Memory B cell (primary cell): ENCODE data around the gene INSYN2B.
A peak's percentile ranks its signal among the peaks of the same experiment; 100 is the strongest.
"Not testable (repeated sequence)": the region's sequence is repeated elsewhere in the genome, so short reads cannot be mapped to it uniquely, and the experiment has no call there.

Experiments used
- ATAC-seq: fragments of 150-1000 bp; cut with Tn5 transposase; 2 replicates; pipeline ENCODE4 v1.10.0; 2021; ENCODE audit warnings: low read depth, mild to moderate bottlenecking, moderate library complexity
- DNase-seq, 2 donors: peaks; one replicate each; pipeline ENCODE4 v3.0.0; 2022; ENCODE audit warnings: low spot score in 2 of 2
- H3K27ac Mint-ChIP-seq: one replicate; pipeline ENCODE4 v1.8.0; 2022; ENCODE audit warnings: mild to moderate bottlenecking, moderate library complexity, mixed read lengths
- H3K27me3 Mint-ChIP-seq: one replicate; pipeline ENCODE4 v1.8.0; 2022; ENCODE audit warnings: mixed read lengths
- H3K36me3 Mint-ChIP-seq: one replicate; pipeline ENCODE4 v1.8.0; 2022; ENCODE audit warnings: mild to moderate bottlenecking, mixed read lengths
- H3K4me1 Mint-ChIP-seq: one replicate; pipeline ENCODE4 v1.8.0; 2022; ENCODE audit warnings: mixed read lengths
- H3K4me3 Mint-ChIP-seq: one replicate; pipeline ENCODE4 v1.8.0; 2022; ENCODE audit warnings: mild to moderate bottlenecking, moderate library complexity, mixed read lengths
- H3K9me3 Mint-ChIP-seq: one replicate; pipeline ENCODE4 v1.8.0; 2022; ENCODE audit warnings: mixed read lengths

Gene INSYN2B

GRCh38 chr5:169956756-169957155, 23.5 kb downstream of the INSYN2B start:
- H3K4me3 Mint-ChIP-seq, result no peak overlapping the region
- H3K27ac Mint-ChIP-seq, result no peak overlapping the region
- H3K27me3 Mint-ChIP-seq, result no peaks in the 10 kb centered on the region
- ATAC-seq, result no peak
- no peaks in the 10 kb centered on the region for H3K9me3 Mint-ChIP-seq
- peaks cover 13% of the 10 kb centered on the region for H3K36me3 Mint-ChIP-seq
- no peak for DNase-seq
- peaks cover 14% of the 10 kb centered on the region for H3K4me1 Mint-ChIP-seq

- Mint-ChIP-seq H3K27me3 (no peaks in the 10 kb centered on the region), H3K27ac (no peak overlapping the region), H3K36me3 (peaks cover 14% of the 10 kb centered on the region), H3K4me3 (no peak overlapping the region), H3K9me3 (no peaks in the 10 kb centered on the region), H3K4me1 (peaks cover 12% of the 10 kb centered on the region)
- DNase-seq (no peak), ATAC-seq (no peak)
These were observed 24.2 kb downstream of the INSYN2B start for GRCh38 chr5:169956126-169956525.

GRCh38 chr5:169954786-169955185, 25.5 kb downstream of the INSYN2B start:
- Mint-ChIP-seq H3K4me1 (peaks cover 12% of the 10 kb centered on the region), H3K27ac (no peak overlapping the region), H3K36me3 (peaks cover 22% of the 10 kb centered on the region), H3K27me3 (no peaks in the 10 kb centered on the region), H3K9me3 (no peaks in the 10 kb centered on the region), H3K4me3 (no peak overlapping the region)
- ATAC-seq (no peak), DNase-seq (no peak)

GRCh38 chr5:169953196-169953595, 27.1 kb downstream of the INSYN2B start:
- not testable (repeated sequence) for H3K27me3 Mint-ChIP-seq, ATAC-seq, H3K9me3 Mint-ChIP-seq, H3K4me3 Mint-ChIP-seq, H3K27ac Mint-ChIP-seq, DNase-seq
- H3K4me1 Mint-ChIP-seq, result peaks cover 14% of the 10 kb centered on the region
- peaks cover 20% of the 10 kb centered on the region for H3K36me3 Mint-ChIP-seq

- no peak overlapping the region for H3K4me3 Mint-ChIP-seq
- DNase-seq, result no peak
- no peaks in the 10 kb centered on the region for H3K9me3 Mint-ChIP-seq
- ATAC-seq, result no peak
- no peaks in the 10 kb centered on the region for H3K27me3 Mint-ChIP-seq
- H3K4me1 Mint-ChIP-seq, result peaks cover 18% of the 10 kb centered on the region
- no peak overlapping the region for H3K27ac Mint-ChIP-seq
- H3K36me3 Mint-ChIP-seq, result peaks cover 33% of the 10 kb centered on the region
These were observed 30.0 kb downstream of the INSYN2B start for GRCh38 chr5:169950333-169950732.

- DNase-seq, result no peak
- peaks cover 29% of the 10 kb centered on the region for H3K36me3 Mint-ChIP-seq
- no peak overlapping the region for H3K4me3 Mint-ChIP-seq
- ATAC-seq, result no peak
- no peaks in the 10 kb centered on the region for H3K27me3 Mint-ChIP-seq
- no peak overlapping the region for H3K27ac Mint-ChIP-seq
- H3K4me1 Mint-ChIP-seq, result peaks cover 17% of the 10 kb centered on the region
- H3K9me3 Mint-ChIP-seq, result no peaks in the 10 kb centered on the region
These were observed 33.5 kb downstream of the INSYN2B start for GRCh38 chr5:169946743-169947295.

- Mint-ChIP-seq H3K4me1 (peaks cover 20% of the 10 kb centered on the region), H3K27ac (no peak overlapping the region), H3K27me3 (no peaks in the 10 kb centered on the region), H3K9me3 (no peaks in the 10 kb centered on the region), H3K4me3 (no peak overlapping the region), H3K36me3 (peaks cover 29% of the 10 kb centered on the region)
- DNase-seq (no peak), ATAC-seq (no peak)
These were observed 34.4 kb downstream of the INSYN2B start for GRCh38 chr5:169945831-169946261.

GRCh38 chr5:169944922-169945680, 35.2 kb downstream of the INSYN2B start:
- Mint-ChIP-seq H3K27me3 (no peaks in the 10 kb centered on the region), H3K27ac (peak overlapping the region; percentile 50), H3K36me3 (peaks cover 26% of the 10 kb centered on the region), H3K4me1 (peaks cover 17% of the 10 kb centered on the region), H3K9me3 (no peaks in the 10 kb centered on the region), H3K4me3 (no peak overlapping the region)
- ATAC-seq (no peak), DNase-seq (no peak)

GRCh38 chr5:169944115-169944514, 36.2 kb downstream of the INSYN2B start:
- DNase-seq (no peak), ATAC-seq (no peak)
- Mint-ChIP-seq H3K36me3 (peaks cover 22% of the 10 kb centered on the region), H3K4me3 (no peak overlapping the region), H3K4me1 (peaks cover 19% of the 10 kb centered on the region), H3K9me3 (no peaks in the 10 kb centered on the region), H3K27ac (peak overlapping the region; percentile 57), H3K27me3 (no peaks in the 10 kb centered on the region)

- Mint-ChIP-seq H3K4me3 (no peak overlapping the region), H3K27me3 (no peaks in the 10 kb centered on the region), H3K4me1 (peaks cover 17% of the 10 kb centered on the region), H3K9me3 (no peaks in the 10 kb centered on the region), H3K27ac (no peak overlapping the region), H3K36me3 (peaks cover 18% of the 10 kb centered on the region)
- ATAC-seq, result no peak
- DNase-seq, result no peak
These were observed 37.3 kb downstream of the INSYN2B start for GRCh38 chr5:169943026-169943425.

GRCh38 chr5:169942181-169942580, 38.1 kb downstream of the INSYN2B start:
- DNase-seq (no peak), ATAC-seq (no peak)
- H3K36me3 Mint-ChIP-seq, result peaks cover 16% of the 10 kb centered on the region
- no peaks in the 10 kb centered on the region for H3K27me3 Mint-ChIP-seq
- H3K9me3 Mint-ChIP-seq, result no peaks in the 10 kb centered on the region
- H3K4me1 Mint-ChIP-seq, result peaks cover 17% of the 10 kb centered on the region
- no peak overlapping the region for H3K27ac Mint-ChIP-seq
- no peak overlapping the region for H3K4me3 Mint-ChIP-seq

- Mint-ChIP-seq H3K4me3 (no peak overlapping the region), H3K36me3 (peaks cover 15% of the 10 kb centered on the region), H3K4me1 (peaks cover 17% of the 10 kb centered on the region), H3K27me3 (no peaks in the 10 kb centered on the region), H3K27ac (no peak overlapping the region), H3K9me3 (no peaks in the 10 kb centered on the region)
- no peak for ATAC-seq
- DNase-seq, result no peak
These were observed 38.8 kb downstream of the INSYN2B start for GRCh38 chr5:169941542-169941941.

- ATAC-seq, result no peak
These were observed 40.6 kb downstream of the INSYN2B start for GRCh38 chr5:169939731-169940130.

GRCh38 chr5:169938439-169938838, 41.9 kb downstream of the INSYN2B start:
- Mint-ChIP-seq H3K9me3 (no peaks in the 10 kb centered on the region), H3K4me3 (no peak overlapping the region), H3K27me3 (no peaks in the 10 kb centered on the region), H3K36me3 (peaks cover 20% of the 10 kb centered on the region), H3K4me1 (peaks cover 30% of the 10 kb centered on the region), H3K27ac (no peak overlapping the region)
- ATAC-seq, result no peak
- no peak for DNase-seq

More at GRCh38 chr5:169939731-169940130, 40.6 kb downstream of the INSYN2B start:
- peaks cover 24% of the 10 kb centered on the region for H3K4me1 Mint-ChIP-seq
- no peaks in the 10 kb centered on the region for H3K9me3 Mint-ChIP-seq
- no peak for DNase-seq
- no peak overlapping the region for H3K4me3 Mint-ChIP-seq
- H3K36me3 Mint-ChIP-seq, result peaks cover 19% of the 10 kb centered on the region
- H3K27ac Mint-ChIP-seq, result no peak overlapping the region
- no peaks in the 10 kb centered on the region for H3K27me3 Mint-ChIP-seq

- peaks cover 37% of the 10 kb centered on the region for H3K4me1 Mint-ChIP-seq
These were observed 44.5 kb downstream of the INSYN2B start for GRCh38 chr5:169935762-169936161.

More at GRCh38 chr5:169935762-169936161, 44.5 kb downstream of the INSYN2B start:
- DNase-seq (no peak), ATAC-seq (no peak)
- Mint-ChIP-seq H3K9me3 (no peaks in the 10 kb centered on the region), H3K27me3 (no peaks in the 10 kb centered on the region), H3K4me3 (no peak overlapping the region), H3K27ac (peak overlapping the region; percentile 51), H3K36me3 (peaks cover 33% of the 10 kb centered on the region)
